Lower leg skin (tissue), 4 donors: ENCODE data around the gene ZNF205. TPM values are rescaled to one million over a fixed set of nuclear protein-coding genes. Genes with fewer than 3 reads are reported as not detected.

ENCODE experiments used
- DNase-seq, 2 donors: peaks; one replicate each; pipeline ENCODE4 v3.0.0-alpha.2; 2019; ENCODE audit warnings: low spot score in 2 of 2
- H3K4me3 ChIP-seq: fragments of 200-600 bp; sonication (generic); 2 replicates; pipeline ENCODE4 v1.5.1; 2017; ENCODE audit warnings: mild to moderate bottlenecking, low read depth; ENCODE audit not compliant: poor library complexity, severe bottlenecking
- POLR2A ChIP-seq, 2 donors: fragments of 450-650 bp; IDR thresholded peaks; one replicate each; pipeline ENCODE4 v1.6.1; 2016 to 2017; ENCODE audit warnings: antibody characterized with exemption in 2 of 2, mild to moderate bottlenecking in 1 of 2, moderate library complexity in 1 of 2
- WGBS, 2 donors: methylation state at CpG; one replicate each; pipeline ENCODE4 v1.1.5; 2018; 5-methylcytosine and 5-hydroxymethylcytosine counted together
- intact Hi-C: fragments of 100-400 bp; cut with DNase I; formaldehyde crosslinking; loops from one replicate; pipeline ENCODE4 v1.15.0; 2023; ENCODE audit warnings: low total_unique reads
- total RNA-seq, 4 donors: library from RNA; depleted of rRNA; stranded (reverse); fragments of >200 nt; gene quantifications; one replicate each; pipeline ENCODE4 v1.1.0, GENCODE V29; 2016
- TF ChIP-seq, protein P1 (sequence below), 3 donors: fragments of 450-650 bp; IDR thresholded peaks; one replicate each; pipeline ENCODE4 v1.5.1; 2016; ENCODE audit warnings: antibody characterized with exemption in 3 of 3, mild to moderate bottlenecking in 3 of 3, moderate library complexity in 2 of 3

The ZNF205 gene
- total RNA-seq, 4 donors from 2014 or later: 15.1 to 25.3 (median 18.5) TPM

DNA sequence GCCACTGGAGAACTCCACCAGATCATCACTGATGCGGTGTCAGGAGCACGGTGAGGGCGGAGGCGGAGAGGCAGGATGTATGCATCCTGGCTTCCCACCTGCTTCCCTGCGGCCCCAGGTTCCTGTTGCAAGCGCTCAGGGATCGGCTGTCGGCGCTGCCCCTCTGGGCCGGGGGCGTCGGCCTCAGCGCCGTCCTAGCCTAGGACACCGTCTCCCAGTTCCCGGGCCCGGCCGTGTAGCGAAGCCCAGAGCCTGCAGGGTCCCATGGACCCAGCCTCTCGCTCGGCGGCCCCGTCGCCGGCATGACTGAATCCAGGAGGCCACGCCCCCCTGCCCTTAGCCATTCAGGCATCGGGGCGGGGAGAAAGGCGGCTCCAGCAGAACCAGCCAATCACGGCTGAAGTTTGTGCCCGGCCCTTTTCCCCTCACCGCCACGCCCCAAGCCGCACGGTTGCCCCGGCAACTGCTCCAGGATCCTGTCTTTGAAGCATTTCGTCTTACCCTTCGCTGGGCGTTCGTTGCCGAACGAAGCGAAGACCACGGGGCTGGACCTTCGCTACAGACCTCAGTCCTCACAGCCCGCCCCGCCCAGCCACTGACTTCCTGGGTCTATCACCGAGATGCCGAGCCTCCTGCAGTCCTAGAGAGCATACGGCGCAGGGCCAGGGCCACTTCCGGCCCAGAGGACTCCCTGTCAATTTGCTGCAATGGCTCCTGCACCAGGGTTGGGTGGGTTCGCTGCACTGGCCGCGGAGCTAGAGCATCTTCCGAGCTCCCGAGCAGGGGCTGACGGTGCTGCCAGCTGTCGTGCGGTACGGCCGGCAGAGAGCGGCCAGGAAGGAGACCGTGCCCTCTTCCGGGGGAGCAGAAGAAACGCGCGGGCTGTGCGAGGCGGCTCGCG lies 11.8 kb downstream of the ZNF205 start:
- WGBS, 2 donors: 0% methylated on average over 46 to 51 of the region's 72 CpGs
- peak overlapping the region; percentile 53 for H3K4me3 ChIP-seq
- intact Hi-C loops: no loop called here
- peak; percentile 96 to 99 for DNase-seq
- TF ChIP-seq, protein P1, sequence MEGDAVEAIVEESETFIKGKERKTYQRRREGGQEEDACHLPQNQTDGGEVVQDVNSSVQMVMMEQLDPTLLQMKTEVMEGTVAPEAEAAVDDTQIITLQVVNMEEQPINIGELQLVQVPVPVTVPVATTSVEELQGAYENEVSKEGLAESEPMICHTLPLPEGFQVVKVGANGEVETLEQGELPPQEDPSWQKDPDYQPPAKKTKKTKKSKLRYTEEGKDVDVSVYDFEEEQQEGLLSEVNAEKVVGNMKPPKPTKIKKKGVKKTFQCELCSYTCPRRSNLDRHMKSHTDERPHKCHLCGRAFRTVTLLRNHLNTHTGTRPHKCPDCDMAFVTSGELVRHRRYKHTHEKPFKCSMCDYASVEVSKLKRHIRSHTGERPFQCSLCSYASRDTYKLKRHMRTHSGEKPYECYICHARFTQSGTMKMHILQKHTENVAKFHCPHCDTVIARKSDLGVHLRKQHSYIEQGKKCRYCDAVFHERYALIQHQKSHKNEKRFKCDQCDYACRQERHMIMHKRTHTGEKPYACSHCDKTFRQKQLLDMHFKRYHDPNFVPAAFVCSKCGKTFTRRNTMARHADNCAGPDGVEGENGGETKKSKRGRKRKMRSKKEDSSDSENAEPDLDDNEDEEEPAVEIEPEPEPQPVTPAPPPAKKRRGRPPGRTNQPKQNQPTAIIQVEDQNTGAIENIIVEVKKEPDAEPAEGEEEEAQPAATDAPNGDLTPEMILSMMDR (IDR thresholded peaks at IDR 0.05): no peak
- TF ChIP-seq POLR2A (IDR thresholded peaks at IDR 0.05): no peak

GRCh38 chr16:3127745-3128144 lies 15.4 kb downstream of the ZNF205 start:
- no peak for DNase-seq
- WGBS, 2 donors: 54% methylated on average over 6 of the region's 6 CpGs
- H3K4me3 ChIP-seq: no peak overlapping the region
- no peak for TF ChIP-seq POLR2A (IDR thresholded peaks at IDR 0.05)
- TF ChIP-seq, protein P1 (IDR thresholded peaks at IDR 0.05): no peak
- intact Hi-C loops: no loop called here

- TF ChIP-seq, protein P1 (IDR thresholded peaks at IDR 0.05): peak in 1 of 3 donors; percentile 96
- TF ChIP-seq POLR2A (IDR thresholded peaks at IDR 0.05): no peak
- intact Hi-C loops: no loop called here
- 9% methylated on average over 26 to 28 of the region's 28 CpGs for WGBS, 2 donors
- DNase-seq: peak; percentile 63 to 93
- no peak overlapping the region for H3K4me3 ChIP-seq
Measured at GRCh38 chr16:3129137-3130131, 17.0 kb downstream of the ZNF205 start.

DNA sequence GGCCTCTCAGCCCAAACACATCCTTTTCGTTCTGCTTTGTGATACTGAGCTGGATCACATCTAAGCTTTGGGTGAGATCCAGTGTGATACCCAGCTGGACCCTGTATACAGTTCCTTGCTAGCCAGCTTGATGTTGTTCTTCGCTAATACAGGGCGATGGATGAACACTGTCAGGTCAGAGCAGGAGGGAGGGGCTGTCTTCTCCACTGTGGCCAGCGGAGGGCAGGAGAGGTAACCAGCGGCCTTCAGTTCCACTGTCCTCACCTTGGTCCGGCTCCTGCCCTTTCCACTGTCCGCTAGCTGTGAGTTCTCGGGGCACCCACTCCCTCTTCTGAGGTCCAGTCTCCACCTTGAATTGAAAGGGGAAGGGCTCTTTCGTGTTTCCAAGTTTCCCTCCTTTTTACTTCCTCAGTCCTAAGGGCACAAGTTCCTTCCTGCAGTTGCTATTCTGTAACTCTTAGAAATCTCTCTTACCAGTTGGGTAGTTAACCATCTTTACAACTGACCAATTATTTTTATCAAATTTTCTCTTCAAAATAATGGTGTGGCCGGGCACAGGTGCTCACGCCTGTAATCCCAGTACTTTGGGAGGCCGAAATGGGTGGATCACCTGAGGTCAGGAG lies 19.5 kb downstream of the ZNF205 start:
- intact Hi-C loops: no loop called here
- DNase-seq: no peak
- 73 to 79% methylated on average over 12 of the region's 12 CpGs for WGBS, 2 donors
- no peak for TF ChIP-seq POLR2A (IDR thresholded peaks at IDR 0.05)
- TF ChIP-seq, protein P1 (IDR thresholded peaks at IDR 0.05): no peak
- no peak overlapping the region for H3K4me3 ChIP-seq

DNA sequence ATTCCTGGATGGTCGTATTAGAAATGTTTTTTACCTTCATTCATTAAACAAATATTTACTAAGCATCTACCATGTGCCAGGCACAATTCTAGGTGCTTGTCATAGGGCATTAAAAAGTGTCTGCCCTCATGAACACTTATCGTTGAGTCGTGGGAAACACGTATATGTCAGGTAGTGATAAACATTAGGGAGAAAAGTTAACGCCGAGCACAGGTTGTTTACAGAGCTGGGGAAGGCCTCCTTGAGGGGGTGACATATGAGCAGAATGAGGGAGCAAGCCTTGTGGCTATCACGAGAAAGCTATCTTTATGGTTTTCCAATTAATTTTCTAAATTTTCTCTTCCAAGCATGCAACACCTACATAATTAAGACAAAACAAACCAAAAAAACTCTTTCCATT lies 21.5 kb downstream of the ZNF205 start:
- WGBS, 2 donors: 12% methylated on average over 7 of the region's 7 CpGs
- peak overlapping the region; percentile 94 for H3K4me3 ChIP-seq
- no peak for DNase-seq
- intact Hi-C loops: no loop called here
- no peak for TF ChIP-seq POLR2A (IDR thresholded peaks at IDR 0.05)
- TF ChIP-seq, protein P1 (IDR thresholded peaks at IDR 0.05): no peak
